Natural killer cell (primary cell): ENCODE measurements around the gene EPG5. TPM values are rescaled to one million over a fixed set of nuclear protein-coding genes. Genes with fewer than 3 reads are reported as not detected.
A peak's percentile ranks its signal among the peaks of the same experiment; 100 is the strongest.

Experiments
- ATAC-seq, 3 donors: fragments of 150-1000 bp in 2 of 3; fragments of 200-7000 bp in 1 of 3; cut with Tn5 transposase; 1 replicate in 1 of 3; 2 replicates in 2 of 3; pipeline ENCODE4 v1.10.0; 2021; ENCODE audit warnings: mild to moderate bottlenecking in 2 of 3, moderate library complexity in 2 of 3
- DNase-seq, 2 donors: peaks; one replicate each; pipeline versions ENCODE4 v3.0.0 to v3.0.0-alpha.2; 2013 to 2021; ENCODE audit warnings: mixed read lengths in 1 of 2
- H3K27ac ChIP-seq: one replicate; pipeline ENCODE4 v1.5.1; 2013; ENCODE audit warnings: mild to moderate bottlenecking, low read length
- H3K27me3 ChIP-seq: one replicate; pipeline ENCODE4 v1.6.1; 2013; ENCODE audit warnings: low read length; ENCODE audit not compliant: control insufficient read depth, insufficient read depth
- H3K36me3 ChIP-seq: one replicate; pipeline ENCODE4 v1.6.1; 2013; ENCODE audit warnings: low read length; ENCODE audit not compliant: control insufficient read depth, insufficient read depth
- H3K4me1 ChIP-seq: one replicate; pipeline ENCODE4 v1.6.1; 2013; ENCODE audit warnings: low read length; ENCODE audit not compliant: control insufficient read depth, insufficient read depth
- H3K4me3 ChIP-seq: one replicate; pipeline ENCODE4 v1.5.1; 2013; ENCODE audit warnings: low read length
- H3K9me3 ChIP-seq: one replicate; pipeline ENCODE4 v1.6.1; 2013; ENCODE audit warnings: low read length; ENCODE audit not compliant: control insufficient read depth, insufficient read depth
- H3K27ac Mint-ChIP-seq, 2 donors: one replicate each; pipeline ENCODE4 v1.8.0; 2022; ENCODE audit warnings: mild to moderate bottlenecking in 2 of 2, mixed read lengths in 2 of 2, moderate library complexity in 1 of 2
- H3K27me3 Mint-ChIP-seq, 2 donors: one replicate each; pipeline ENCODE4 v1.8.0; 2022; ENCODE audit warnings: low read depth in 2 of 2, mixed read lengths in 2 of 2
- H3K36me3 Mint-ChIP-seq: one replicate; pipeline ENCODE4 v1.8.0; 2022; ENCODE audit warnings: mixed read lengths
- H3K4me1 Mint-ChIP-seq, 2 donors: one replicate each; pipeline ENCODE4 v1.8.0; 2022; ENCODE audit warnings: mixed read lengths in 2 of 2
- H3K4me3 Mint-ChIP-seq: one replicate; pipeline ENCODE4 v1.8.0; 2022; ENCODE audit warnings: mild to moderate bottlenecking, moderate library complexity, mixed read lengths
- H3K9me3 Mint-ChIP-seq, 2 donors: one replicate each; pipeline ENCODE4 v1.8.0; 2022; ENCODE audit warnings: mixed read lengths in 2 of 2
- CTCF ChIP-seq: fragments of 200-600 bp; IDR thresholded peaks from one replicate; pipeline ENCODE4 v1.8.0; 2022; ENCODE audit warnings: antibody characterized with exemption
- whole genome bisulfite sequencing: methylation state at CpG from one replicate; pipeline ENCODE4 v1.1.7; 2013; ENCODE audit warnings: missing lambda C conversion rate; ENCODE audit not compliant: insufficient coverage; 5-methylcytosine and 5-hydroxymethylcytosine counted together
- intact Hi-C: fragments of 100-400 bp; cut with micrococcal nuclease; formaldehyde crosslinking; loops from one replicate; pipeline ENCODE4 v1.14.2; 2022
- total RNA-seq, 4 donors: library from RNA; stranded (reverse); fragments of 120-200 nt in 1 of 4; gene quantifications; one replicate each; pipeline versions ENCODE4 v1.2.3 to v1.2.4, GENCODE V29; 2013 to 2022

The EPG5 gene
- total RNA-seq, 3 donors from 2014 or later (not counting 1 experiment from before 2014, with no cell fraction given), result 81.3 to 133 (median 99.6) TPM

DNA sequence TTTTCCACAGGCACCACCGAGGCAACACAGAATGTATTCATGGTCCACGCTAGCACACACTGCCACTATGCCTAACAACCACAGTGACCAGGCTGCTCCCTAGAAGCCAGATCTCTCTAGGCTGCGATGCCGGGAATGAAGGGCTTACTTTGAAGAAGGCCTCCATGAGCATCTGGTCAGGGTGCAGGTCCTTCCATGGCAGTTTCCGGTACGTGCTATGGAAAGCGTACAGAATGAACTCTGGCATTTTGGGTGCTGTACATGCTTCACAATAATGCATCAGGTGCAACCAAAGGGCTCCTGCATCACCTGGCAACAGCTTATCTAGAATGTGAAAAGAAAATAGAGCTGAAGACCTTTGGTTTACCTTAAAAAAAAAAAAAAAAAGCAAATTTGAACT is 96.7 kb downstream of the EPG5 start:
- Histone ChIP-seq H3K9me3 (no peaks in the 10 kb centered on the region), H3K4me1 (peaks cover 17% of the 10 kb centered on the region), H3K4me3 (no peak overlapping the region), H3K36me3 (peaks cover 53% of the 10 kb centered on the region), H3K27ac (no peak overlapping the region), H3K27me3 (no peaks in the 10 kb centered on the region)
- Mint-ChIP-seq H3K27me3 (no peaks in the 10 kb centered on the region), H3K27ac (peak overlapping the region in 1 of 2 donors; percentile 28), H3K9me3 (no peaks in the 10 kb centered on the region), H3K4me1 (peaks cover 27 to 34% of the 10 kb centered on the region in 2 donors), H3K4me3 (no peak overlapping the region), H3K36me3 (peaks cover 24% of the 10 kb centered on the region)
- intact Hi-C loops, result loop anchor here (5.0 kb wide), 1 partner anchor 183 kb away; no protein-coding TSS in a partner anchor
- WGBS, result 99% methylated on average over 7 of the region's 7 CpGs
- ATAC-seq, result no peak
- no peak for TF ChIP-seq CTCF
- DNase-seq, result no peak

- intact Hi-C loops, result no loop called here
- Mint-ChIP-seq H3K4me1 (peaks cover 0 to 7% of the 10 kb centered on the region in 2 donors), H3K27me3 (no peaks in the 10 kb centered on the region), H3K9me3 (no peaks in the 10 kb centered on the region), H3K27ac (no peak overlapping the region), H3K36me3 (peaks cover 54% of the 10 kb centered on the region), H3K4me3 (no peak overlapping the region)
- no peak overlapping the region for H3K4me3 ChIP-seq
- H3K36me3 ChIP-seq, result peaks cover 76% of the 10 kb centered on the region
- DNase-seq, result no peak
- no peak for ATAC-seq
- no peak overlapping the region for H3K27ac ChIP-seq
- TF ChIP-seq CTCF, result no peak
- 98% methylated on average over 5 of the region's 5 CpGs for WGBS
- H3K27me3 ChIP-seq, result no peaks in the 10 kb centered on the region
- H3K4me1 ChIP-seq, result no peaks in the 10 kb centered on the region
- no peaks in the 10 kb centered on the region for H3K9me3 ChIP-seq
Observed at GRCh38 chr18:45865466-45865865, 101.7 kb downstream of the EPG5 start.

DNA sequence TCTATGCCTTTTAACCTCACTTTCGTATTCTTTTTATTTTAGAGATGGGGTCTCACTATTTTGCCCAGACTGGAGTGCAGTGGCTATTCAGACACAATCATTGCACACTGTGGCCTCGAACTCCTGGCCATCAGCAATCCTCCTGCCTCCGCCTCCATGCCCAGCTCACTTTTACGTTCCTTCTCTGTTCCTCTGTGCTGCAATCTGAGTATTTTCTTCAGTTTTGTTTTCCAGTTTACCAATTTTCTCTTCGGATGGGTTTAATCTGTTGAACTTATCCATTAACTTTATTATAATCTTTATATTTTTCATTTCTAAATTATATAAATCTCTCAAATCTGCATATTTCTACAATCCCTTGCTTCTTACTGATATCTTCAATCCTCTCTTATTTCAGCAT is 103.0 kb downstream of the EPG5 start:
- Histone ChIP-seq H3K27ac (no peak overlapping the region), H3K36me3 (peaks cover 80% of the 10 kb centered on the region), H3K9me3 (no peaks in the 10 kb centered on the region), H3K4me3 (no peak overlapping the region), H3K27me3 (no peaks in the 10 kb centered on the region), H3K4me1 (no peaks in the 10 kb centered on the region)
- Mint-ChIP-seq H3K9me3 (no peaks in the 10 kb centered on the region), H3K27ac (peak overlapping the region; percentile 29 to 44), H3K27me3 (no peaks in the 10 kb centered on the region), H3K36me3 (peaks cover 59% of the 10 kb centered on the region), H3K4me1 (peaks cover 0 to under 1% of the 10 kb centered on the region in 2 donors), H3K4me3 (no peak overlapping the region)
- TF ChIP-seq CTCF, result no peak
- 98% methylated on average over 4 of the region's 5 CpGs for WGBS
- intact Hi-C loops, result no loop called here
- DNase-seq (no peak), ATAC-seq (no peak)

DNA sequence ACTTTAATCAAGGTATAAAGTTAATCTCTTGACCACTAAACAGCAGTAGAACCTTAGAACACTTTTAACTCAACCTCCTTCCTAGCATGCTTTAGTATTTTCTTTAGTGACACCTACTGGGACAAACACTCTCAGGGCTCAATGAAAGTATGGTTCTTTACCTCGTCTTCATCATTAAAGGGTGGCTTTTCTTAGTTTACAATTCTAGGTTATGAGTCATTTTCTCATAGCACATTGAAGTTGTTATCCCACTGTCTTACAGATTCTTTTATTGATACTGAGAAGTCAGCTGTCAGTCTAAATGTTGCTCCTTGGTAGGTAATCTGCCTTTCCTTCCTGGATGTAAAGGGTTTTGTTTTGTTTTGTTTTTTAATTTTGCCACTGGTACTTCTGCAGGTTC is 103.7 kb downstream of the EPG5 start:
- no peak for TF ChIP-seq CTCF
- no peak for ATAC-seq
- no peaks in the 10 kb centered on the region for H3K9me3 Mint-ChIP-seq
- H3K4me1 Mint-ChIP-seq, result no peaks in the 10 kb centered on the region
- H3K36me3 Mint-ChIP-seq, result peaks cover 59% of the 10 kb centered on the region
- Histone ChIP-seq H3K9me3 (no peaks in the 10 kb centered on the region), H3K27me3 (no peaks in the 10 kb centered on the region), H3K36me3 (peaks cover 86% of the 10 kb centered on the region), H3K4me1 (no peaks in the 10 kb centered on the region), H3K27ac (no peak overlapping the region), H3K4me3 (no peak overlapping the region)
- no CpG with 5 or more reads among the region's 1 CpG for WGBS
- intact Hi-C loops, result no loop called here
- H3K27me3 Mint-ChIP-seq, result no peaks in the 10 kb centered on the region
- H3K27ac Mint-ChIP-seq, result peak overlapping the region; percentile 24 to 29
- H3K4me3 Mint-ChIP-seq, result no peak overlapping the region
- no peak for DNase-seq
